GM12872 (cell line): ENCODE data around the gene CACNG6.

Source experiments
- CTCF ChIP-seq: IDR thresholded peaks from 3 replicates; pipeline ENCODE4 v1.5.1; 2011; ENCODE audit warnings: low read depth, mild to moderate bottlenecking, low read length, moderate library complexity; ENCODE audit not compliant: insufficient read depth

Gene CACNG6

GRCh38 chr19:54040003-54040402 lies 48.6 kb downstream of the CACNG6 start:
- no peak for TF ChIP-seq CTCF

- no peak for TF ChIP-seq CTCF
Measured at GRCh38 chr19:54041969-54042606, 50.7 kb downstream of the CACNG6 start.

- no peak for TF ChIP-seq CTCF
Measured at GRCh38 chr19:54042989-54043388, 51.6 kb downstream of the CACNG6 start.

GRCh38 chr19:54045771-54046170 lies 54.3 kb downstream of the CACNG6 start:
- no peak for TF ChIP-seq CTCF

- no peak for TF ChIP-seq CTCF
Measured at GRCh38 chr19:54047616-54048015, 56.2 kb downstream of the CACNG6 start.
